Measurements from ENCODE around the gene CAMKV.
"Not testable (repeated sequence)": the region's sequence is repeated elsewhere in the genome, so short reads cannot be mapped to it uniquely, and the experiment has no call there.

Gene CAMKV

GRCh38 chr3:49855662-49856061 lies 14.0 kb downstream of the CAMKV start:
- no peak for DNase-seq (ENCODE audit: low spot score)

GRCh38 chr3:49845694-49846093 lies 24.0 kb downstream of the CAMKV start:
- DNase-seq (ENCODE audit: low spot score), result no peak

DNA sequence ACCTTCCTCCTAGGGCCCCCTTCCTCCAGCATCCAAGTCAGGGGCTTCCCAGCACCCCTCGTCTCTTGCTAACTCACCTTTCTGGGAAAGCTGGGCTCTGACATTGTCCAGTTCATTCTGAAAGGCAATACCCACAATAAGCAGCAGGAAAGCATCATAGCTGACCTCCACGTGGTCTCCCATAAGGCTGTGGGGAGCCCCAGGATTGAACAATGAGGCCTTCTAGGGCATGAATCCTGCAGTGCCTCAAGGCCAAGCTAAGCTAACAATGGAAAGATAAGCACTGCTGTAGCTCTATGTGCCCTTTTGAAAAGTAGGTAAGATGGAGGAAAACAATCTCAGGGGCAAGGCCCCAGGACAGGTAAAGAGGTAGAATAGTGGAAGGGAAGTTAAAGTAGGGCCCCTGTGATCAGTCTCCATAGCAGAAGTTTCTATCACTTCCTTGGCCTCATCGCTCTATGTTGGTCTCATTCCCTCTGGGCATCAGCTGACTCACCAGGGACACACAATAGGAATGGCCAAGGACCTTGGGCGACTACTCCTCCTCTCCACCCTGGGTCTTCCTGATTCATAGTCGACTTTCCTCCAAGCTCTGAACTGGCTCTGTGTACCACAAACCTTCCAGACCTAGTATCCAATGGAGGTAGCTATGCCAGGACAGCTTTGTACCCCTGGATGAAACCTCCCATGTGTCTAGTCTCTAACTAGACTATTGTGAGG lies 25.1 kb downstream of the CAMKV start:
- no peak for DNase-seq (ENCODE audit: low spot score)

GRCh38 chr3:49842843-49843517 lies 26.7 kb downstream of the CAMKV start:
- DNase-seq (ENCODE audit: low spot score), result no peak

GRCh38 chr3:49841806-49842205 lies 27.9 kb downstream of the CAMKV start:
- no peak for DNase-seq (ENCODE audit: low spot score)

DNA sequence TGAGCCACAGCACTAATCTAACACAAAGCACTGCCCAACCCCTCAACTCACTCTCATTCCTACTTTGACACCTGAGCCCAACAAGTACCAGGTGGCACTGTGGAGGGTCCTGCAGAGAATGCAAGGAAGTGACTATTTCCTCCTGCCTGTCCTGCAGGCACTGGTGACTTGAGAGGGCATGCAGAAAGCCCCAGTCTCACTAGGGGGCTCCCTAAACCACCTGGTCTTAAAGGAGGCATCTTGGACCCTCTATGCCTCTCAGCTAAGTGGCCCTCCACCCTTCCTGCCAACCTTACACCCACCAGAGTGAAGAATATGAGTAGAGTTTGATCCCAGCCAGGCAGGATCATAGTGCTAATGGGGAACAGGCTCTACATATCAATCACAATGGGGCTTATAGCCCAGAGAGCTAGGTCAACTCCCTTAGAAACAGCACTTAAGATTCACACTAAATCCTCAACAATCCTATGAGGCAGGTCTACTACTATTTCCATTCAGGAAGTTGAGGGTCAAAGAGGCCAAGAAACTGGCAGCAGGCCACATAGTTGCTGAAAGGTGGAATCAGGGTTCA lies 28.5 kb downstream of the CAMKV start:
- DNase-seq (ENCODE audit: low spot score), result peak; percentile 41

DNA sequence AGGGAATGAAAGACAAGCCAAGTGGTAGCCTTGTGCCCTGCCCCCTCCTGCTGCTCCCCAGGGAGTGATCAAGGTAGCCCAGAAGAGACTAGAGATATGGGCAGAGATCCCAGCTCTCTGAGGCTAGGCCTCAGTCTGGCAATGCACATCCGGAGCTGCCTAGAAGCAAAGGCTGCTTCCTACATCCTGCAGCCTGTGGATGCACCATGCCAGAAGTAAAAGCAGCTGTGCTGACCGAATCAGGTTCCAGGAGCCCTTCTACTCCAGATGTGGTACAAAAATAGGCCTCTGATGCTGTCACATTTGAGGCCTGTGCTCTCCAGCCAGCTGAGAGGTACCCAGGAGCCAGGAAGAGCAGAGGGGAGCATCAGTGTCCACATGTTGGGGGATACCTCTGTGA lies 29.3 kb downstream of the CAMKV start:
- no peak for DNase-seq (ENCODE audit: low spot score)

- peak; percentile 89 for DNase-seq (ENCODE audit: low spot score)
Observed at GRCh38 chr3:49839193-49839809, 30.4 kb downstream of the CAMKV start.

GRCh38 chr3:49831341-49831740 lies 38.4 kb downstream of the CAMKV start:
- DNase-seq (ENCODE audit: low spot score), result no peak

GRCh38 chr3:49826016-49826415 lies 43.7 kb downstream of the CAMKV start:
- no peak for DNase-seq (ENCODE audit: low spot score)

- DNase-seq (ENCODE audit: low spot score), result not testable (repeated sequence)
Observed at GRCh38 chr3:49823131-49823530, 46.6 kb downstream of the CAMKV start.

DNA sequence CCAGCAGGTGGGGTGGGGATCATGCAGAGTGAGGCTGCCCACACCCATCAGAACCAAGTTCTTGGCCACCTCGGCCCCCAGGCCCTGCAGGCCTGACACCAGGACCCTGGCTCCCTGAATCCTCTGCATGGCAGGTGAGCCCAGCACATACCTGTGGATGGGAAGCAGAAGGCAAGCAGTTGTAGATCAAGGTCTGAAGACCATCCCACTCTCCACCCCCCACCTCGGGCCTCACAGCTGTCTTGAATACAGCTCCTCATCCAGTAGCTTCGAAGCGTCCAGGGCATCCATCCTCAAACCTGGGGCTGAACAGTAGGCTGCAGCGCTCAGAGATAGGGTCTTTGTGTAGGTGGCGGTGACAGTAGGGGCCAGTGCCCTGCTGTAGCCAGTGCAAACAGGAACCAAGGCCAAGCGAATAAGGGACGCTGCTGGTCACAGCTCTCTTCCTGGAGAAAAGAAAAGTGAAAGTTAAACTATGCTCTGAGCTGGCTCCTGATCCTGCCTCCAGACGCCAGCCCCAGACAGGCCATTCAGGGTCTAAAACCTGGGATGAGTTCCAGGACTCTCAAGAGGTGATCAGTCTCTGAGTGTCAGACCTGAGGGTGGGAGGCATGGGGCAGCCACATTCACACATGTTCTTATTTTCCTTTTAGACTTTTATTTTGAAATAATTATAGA lies 56.1 kb downstream of the CAMKV start, which contains the start of gene UBA7:
TSS of gene UBA7 (minus strand) at position 457 of the 678 bp plus-strand sequence. CDS start at position 291, 166 bp downstream.
- DNase-seq (ENCODE audit: low spot score), result peak; percentile 9

- DNase-seq (ENCODE audit: low spot score), result no peak
Observed at GRCh38 chr3:49812916-49813496, 56.7 kb downstream of the CAMKV start.
